ENCODE data around the gene DMC1.

The DMC1 gene

DNA sequence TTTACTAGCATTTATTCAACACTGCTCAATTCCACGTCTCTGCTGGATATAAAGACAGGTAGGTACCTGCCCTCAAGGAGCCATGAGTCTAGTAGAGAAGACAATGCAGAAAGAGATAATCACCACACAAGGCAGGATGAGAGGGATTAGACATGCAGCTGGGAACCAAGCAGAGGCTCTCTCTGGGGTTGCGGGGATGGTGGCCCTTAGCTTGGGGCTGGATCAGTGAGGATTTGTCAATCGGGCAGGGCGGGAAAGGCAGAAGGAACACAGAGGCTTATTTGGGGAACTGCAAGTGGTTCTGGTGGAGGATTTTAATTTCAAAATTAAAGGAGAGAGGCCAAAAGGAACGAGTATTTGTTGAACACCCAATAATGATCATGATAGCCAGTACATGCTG is 8.5 kb upstream of the DMC1 start:
- no peak overlapping the region for H3K4me3 ChIP-seq (replicated peaks; ENCODE audit: low read depth, low read length)
- TF ChIP-seq, protein P1, sequence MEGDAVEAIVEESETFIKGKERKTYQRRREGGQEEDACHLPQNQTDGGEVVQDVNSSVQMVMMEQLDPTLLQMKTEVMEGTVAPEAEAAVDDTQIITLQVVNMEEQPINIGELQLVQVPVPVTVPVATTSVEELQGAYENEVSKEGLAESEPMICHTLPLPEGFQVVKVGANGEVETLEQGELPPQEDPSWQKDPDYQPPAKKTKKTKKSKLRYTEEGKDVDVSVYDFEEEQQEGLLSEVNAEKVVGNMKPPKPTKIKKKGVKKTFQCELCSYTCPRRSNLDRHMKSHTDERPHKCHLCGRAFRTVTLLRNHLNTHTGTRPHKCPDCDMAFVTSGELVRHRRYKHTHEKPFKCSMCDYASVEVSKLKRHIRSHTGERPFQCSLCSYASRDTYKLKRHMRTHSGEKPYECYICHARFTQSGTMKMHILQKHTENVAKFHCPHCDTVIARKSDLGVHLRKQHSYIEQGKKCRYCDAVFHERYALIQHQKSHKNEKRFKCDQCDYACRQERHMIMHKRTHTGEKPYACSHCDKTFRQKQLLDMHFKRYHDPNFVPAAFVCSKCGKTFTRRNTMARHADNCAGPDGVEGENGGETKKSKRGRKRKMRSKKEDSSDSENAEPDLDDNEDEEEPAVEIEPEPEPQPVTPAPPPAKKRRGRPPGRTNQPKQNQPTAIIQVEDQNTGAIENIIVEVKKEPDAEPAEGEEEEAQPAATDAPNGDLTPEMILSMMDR (IDR thresholded peaks at IDR 0.05; ENCODE audit: low read length, missing control alignments): no peak
- no peak for DNase-seq (ENCODE audit: low read depth)

DNA sequence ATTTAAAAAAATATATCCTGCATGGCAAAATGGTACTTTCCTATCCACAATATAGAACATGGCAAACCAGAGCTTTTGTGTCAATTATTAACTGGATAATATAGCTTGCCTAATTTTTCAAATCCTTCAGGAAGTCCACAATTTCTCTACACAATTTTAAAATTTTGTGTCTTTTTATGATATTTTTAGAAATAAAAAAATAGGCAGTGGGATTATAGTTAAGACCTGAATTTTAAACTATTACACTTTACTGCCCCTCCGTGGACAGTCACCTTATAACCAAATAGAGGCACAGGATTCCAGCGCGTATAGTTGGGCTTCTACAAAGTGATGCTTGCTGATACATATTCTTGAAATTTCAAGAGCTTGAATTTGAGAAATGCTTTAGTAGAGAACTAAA is 2.1 kb upstream of the DMC1 start:
- no peak overlapping the region for H3K4me3 ChIP-seq (replicated peaks; ENCODE audit: low read depth, low read length)
- TF ChIP-seq, protein P1 (IDR thresholded peaks at IDR 0.05; ENCODE audit: low read length, missing control alignments): peak; percentile 55
- DNase-seq (ENCODE audit: low read depth): peak; percentile 74

DNA sequence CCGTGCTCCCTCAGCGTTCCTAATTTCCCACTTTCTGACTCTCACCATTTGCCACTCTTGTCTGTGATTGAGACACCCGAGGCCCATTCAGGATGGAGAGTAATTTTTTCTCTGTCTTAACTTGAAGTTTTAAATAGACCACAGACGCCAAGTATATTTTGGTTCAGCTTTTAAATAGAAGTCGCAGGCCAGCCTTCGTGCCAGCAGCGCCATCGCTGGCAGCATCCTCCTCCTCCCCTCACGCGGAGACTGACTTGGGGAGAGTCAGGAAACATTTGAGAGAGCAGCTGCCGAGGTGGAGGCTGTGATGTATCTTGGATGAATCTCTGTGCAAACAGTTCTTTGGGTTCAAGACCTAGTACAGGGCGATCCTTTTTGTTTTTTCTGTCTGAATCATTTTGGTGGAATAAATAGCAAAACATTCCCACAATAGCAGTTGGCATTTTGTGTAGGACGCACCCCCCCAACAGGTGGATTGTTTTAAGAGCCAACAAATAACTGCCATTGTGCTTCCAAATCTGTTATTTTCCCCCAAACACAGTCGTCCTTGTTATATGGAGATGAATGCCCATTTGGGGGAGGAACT is 889 bp upstream of the DMC1 start:
- DNase-seq (ENCODE audit: low read depth): peak; percentile 31
- peak overlapping the region; percentile 70 for H3K4me3 ChIP-seq (replicated peaks; ENCODE audit: low read depth, low read length)
- TF ChIP-seq, protein P1 (IDR thresholded peaks at IDR 0.05; ENCODE audit: low read length, missing control alignments): peak; percentile 9

DNA sequence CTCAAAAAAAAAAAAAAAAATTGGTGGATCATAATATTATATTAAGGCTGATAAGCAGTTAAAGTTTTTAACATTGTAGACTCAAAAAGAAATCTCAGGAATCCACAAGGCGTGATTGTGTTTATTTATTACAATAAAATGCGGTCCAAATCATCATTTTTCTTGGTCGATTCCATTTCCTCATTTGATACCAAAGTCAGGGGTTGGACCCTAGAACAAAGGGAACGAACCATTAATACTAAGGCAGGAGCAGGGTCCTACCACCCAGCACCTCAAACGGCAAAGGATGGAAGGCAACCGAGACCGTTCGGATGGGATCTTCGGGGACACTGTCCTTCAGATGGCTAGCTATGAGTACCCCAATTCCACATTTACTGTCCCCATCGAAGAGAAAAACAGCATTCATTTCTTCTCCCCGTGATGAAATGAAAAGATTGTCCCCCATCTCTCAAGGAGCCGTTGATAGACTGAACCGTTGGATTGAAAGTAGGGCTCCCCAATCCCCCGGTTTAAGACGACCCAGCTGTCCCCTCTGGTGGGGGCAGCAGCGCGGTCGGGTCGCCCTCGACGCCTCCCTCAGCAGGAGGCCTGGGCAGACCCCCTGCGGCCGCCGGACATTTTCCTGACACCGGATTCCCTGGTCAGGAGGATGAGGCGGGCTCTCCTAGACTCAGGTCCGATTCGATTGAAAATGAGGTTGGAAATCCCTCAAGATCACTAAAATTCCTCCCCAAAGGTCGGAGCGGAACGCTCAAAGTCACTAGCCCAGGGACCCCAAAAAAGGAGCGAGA is 607 bp downstream of the DMC1 start:
- TF ChIP-seq, protein P1 (IDR thresholded peaks at IDR 0.05; ENCODE audit: low read length, missing control alignments): no peak
- peak overlapping the region; percentile 70 for H3K4me3 ChIP-seq (replicated peaks; ENCODE audit: low read depth, low read length)
- DNase-seq (ENCODE audit: low read depth): no peak

DNA sequence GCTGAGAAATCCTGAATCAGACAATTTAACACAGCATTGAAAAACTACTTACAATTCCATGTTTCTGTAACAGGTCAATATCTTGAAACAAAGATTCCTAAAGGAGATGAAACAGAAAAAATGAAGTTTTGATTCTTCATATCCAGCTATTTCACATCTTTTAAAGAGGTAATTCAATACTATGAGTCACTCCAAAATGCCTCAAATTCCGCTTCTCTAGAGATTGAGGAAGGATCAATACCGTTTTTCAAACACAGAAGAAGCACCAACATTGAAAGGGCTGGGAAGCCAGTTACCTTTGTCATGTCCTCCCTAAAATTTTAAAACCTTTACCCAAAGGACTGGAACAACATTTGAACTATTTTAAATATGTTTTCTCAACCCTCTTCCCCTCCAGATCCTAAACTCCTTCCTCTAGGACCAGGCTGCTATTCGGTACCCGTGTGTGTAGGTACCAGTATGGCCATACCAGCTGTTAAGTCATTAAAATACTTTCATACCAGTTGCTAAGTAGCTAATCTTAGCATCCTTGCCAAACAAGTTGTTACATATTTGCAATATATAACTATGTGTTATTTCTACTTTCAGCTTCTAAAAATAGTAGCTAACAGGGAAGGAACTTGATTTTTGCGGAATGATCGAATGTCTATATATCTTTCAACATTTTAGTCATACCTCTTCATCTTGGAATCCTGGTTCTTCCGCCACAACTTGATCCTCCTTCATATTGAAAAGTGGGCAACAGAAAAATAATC is 2.3 kb downstream of the DMC1 start:
- TF ChIP-seq, protein P1 (IDR thresholded peaks at IDR 0.05; ENCODE audit: low read length, missing control alignments): no peak
- H3K4me3 ChIP-seq (replicated peaks; ENCODE audit: low read depth, low read length): no peak overlapping the region
- no peak for DNase-seq (ENCODE audit: low read depth)

DNA sequence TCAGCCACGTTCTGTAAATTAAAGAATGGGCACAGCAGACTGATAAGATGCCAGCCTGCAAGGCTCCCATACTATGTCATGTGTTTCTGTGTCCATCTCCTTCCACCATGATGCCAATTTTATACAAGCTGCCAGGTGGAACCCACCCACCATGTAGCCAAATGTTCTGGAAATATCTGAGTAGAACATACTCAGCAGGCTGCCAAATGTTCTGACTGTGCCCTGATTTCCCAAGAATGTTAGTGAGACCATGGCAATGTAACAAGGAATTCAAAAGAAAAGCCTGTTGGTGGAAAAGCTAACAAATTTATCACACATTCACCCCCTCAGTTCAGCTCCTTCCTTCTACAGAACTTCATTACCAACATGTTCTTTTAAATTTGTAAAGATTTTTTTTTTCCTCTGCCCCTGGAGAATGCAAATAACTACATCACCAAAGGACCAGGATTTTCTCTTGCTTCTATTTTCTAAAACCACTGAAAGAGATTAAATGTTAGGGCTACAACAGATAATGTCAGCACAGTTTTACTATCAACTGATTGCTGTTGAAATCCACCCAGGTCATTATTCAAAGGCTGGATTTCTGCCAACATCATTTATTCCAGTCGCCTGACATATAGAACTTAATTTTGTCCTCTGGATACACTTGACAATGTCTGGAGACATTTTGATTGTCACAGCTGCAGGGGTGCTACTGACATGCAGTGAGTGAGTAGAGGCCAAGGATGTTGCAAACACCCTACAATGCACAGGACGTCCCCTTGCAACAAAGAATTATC is 3.1 kb downstream of the DMC1 start:
- no peak overlapping the region for H3K4me3 ChIP-seq (replicated peaks; ENCODE audit: low read depth, low read length)
- TF ChIP-seq, protein P1 (IDR thresholded peaks at IDR 0.05; ENCODE audit: low read length, missing control alignments): no peak
- no peak for DNase-seq (ENCODE audit: low read depth)

Measured in fibroblast of pulmonary artery (primary cell).